Liver (tissue), 3 donors: Measurements from ENCODE around the gene HOMER3.

Experiments
- EGR1 ChIP-seq, 2 donors: IDR thresholded peaks; 2 replicates each; pipeline ENCODE4 v1.6.1; 2016 to 2018; ENCODE audit warnings: antibody characterized with exemption in 2 of 2, low read depth in 2 of 2
- FOXA1 ChIP-seq: IDR thresholded peaks from 2 replicates; pipeline ENCODE4 v1.6.1; 2016; ENCODE audit warnings: antibody characterized with exemption
- FOXA2 ChIP-seq: IDR thresholded peaks from 2 replicates; pipeline ENCODE4 v1.6.1; 2016; ENCODE audit warnings: antibody characterized with exemption
- HNF4G ChIP-seq: IDR thresholded peaks from 2 replicates; pipeline ENCODE4 v1.6.1; 2016; ENCODE audit warnings: antibody characterized with exemption
- JUND ChIP-seq, 2 donors: IDR thresholded peaks; 2 replicates each; pipeline ENCODE4 v1.6.1; 2016; ENCODE audit warnings: antibody characterized with exemption in 2 of 2
- MAX ChIP-seq: IDR thresholded peaks from 2 replicates; pipeline ENCODE4 v1.6.1; 2016; ENCODE audit warnings: antibody characterized with exemption
- RAD21 ChIP-seq, 2 donors: IDR thresholded peaks; 2 replicates each; pipeline ENCODE4 v1.6.1; 2016; ENCODE audit warnings: antibody characterized with exemption in 2 of 2, mild to moderate bottlenecking in 2 of 2
- TF ChIP-seq, protein P1 (sequence below): IDR thresholded peaks from 2 replicates; pipeline ENCODE4 v1.6.1; 2016; ENCODE audit warnings: antibody characterized with exemption, mild to moderate bottlenecking
- TF ChIP-seq, protein P2 (sequence below): fragments of 150-350 bp; IDR thresholded peaks from 2 replicates; pipeline ENCODE4 v1.5.1; 2017; ENCODE audit warnings: improper control_type of control experiment, low read depth, low read length; ENCODE audit not compliant: missing input control
- TF ChIP-seq, protein P3 (sequence below): IDR thresholded peaks from 2 replicates; pipeline ENCODE4 v1.6.1; 2016; ENCODE audit warnings: antibody characterized with exemption
- donor health status: healthy.
- donor health status: healthy.

- TF ChIP-seq, protein P1, sequence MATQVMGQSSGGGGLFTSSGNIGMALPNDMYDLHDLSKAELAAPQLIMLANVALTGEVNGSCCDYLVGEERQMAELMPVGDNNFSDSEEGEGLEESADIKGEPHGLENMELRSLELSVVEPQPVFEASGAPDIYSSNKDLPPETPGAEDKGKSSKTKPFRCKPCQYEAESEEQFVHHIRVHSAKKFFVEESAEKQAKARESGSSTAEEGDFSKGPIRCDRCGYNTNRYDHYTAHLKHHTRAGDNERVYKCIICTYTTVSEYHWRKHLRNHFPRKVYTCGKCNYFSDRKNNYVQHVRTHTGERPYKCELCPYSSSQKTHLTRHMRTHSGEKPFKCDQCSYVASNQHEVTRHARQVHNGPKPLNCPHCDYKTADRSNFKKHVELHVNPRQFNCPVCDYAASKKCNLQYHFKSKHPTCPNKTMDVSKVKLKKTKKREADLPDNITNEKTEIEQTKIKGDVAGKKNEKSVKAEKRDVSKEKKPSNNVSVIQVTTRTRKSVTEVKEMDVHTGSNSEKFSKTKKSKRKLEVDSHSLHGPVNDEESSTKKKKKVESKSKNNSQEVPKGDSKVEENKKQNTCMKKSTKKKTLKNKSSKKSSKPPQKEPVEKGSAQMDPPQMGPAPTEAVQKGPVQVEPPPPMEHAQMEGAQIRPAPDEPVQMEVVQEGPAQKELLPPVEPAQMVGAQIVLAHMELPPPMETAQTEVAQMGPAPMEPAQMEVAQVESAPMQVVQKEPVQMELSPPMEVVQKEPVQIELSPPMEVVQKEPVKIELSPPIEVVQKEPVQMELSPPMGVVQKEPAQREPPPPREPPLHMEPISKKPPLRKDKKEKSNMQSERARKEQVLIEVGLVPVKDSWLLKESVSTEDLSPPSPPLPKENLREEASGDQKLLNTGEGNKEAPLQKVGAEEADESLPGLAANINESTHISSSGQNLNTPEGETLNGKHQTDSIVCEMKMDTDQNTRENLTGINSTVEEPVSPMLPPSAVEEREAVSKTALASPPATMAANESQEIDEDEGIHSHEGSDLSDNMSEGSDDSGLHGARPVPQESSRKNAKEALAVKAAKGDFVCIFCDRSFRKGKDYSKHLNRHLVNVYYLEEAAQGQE = no peak
- TF ChIP-seq, protein P2, sequence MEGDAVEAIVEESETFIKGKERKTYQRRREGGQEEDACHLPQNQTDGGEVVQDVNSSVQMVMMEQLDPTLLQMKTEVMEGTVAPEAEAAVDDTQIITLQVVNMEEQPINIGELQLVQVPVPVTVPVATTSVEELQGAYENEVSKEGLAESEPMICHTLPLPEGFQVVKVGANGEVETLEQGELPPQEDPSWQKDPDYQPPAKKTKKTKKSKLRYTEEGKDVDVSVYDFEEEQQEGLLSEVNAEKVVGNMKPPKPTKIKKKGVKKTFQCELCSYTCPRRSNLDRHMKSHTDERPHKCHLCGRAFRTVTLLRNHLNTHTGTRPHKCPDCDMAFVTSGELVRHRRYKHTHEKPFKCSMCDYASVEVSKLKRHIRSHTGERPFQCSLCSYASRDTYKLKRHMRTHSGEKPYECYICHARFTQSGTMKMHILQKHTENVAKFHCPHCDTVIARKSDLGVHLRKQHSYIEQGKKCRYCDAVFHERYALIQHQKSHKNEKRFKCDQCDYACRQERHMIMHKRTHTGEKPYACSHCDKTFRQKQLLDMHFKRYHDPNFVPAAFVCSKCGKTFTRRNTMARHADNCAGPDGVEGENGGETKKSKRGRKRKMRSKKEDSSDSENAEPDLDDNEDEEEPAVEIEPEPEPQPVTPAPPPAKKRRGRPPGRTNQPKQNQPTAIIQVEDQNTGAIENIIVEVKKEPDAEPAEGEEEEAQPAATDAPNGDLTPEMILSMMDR = no peak
- no peak for TF ChIP-seq EGR1 (IDR thresholded peaks at IDR 0.05; ENCODE audit: low read depth in 2 of 2)
- no peak for TF ChIP-seq FOXA2
- TF ChIP-seq FOXA1 = no peak
- TF ChIP-seq HNF4G = no peak
- no peak for TF ChIP-seq JUND (IDR thresholded peaks at IDR 0.05)
- TF ChIP-seq, protein P3, sequence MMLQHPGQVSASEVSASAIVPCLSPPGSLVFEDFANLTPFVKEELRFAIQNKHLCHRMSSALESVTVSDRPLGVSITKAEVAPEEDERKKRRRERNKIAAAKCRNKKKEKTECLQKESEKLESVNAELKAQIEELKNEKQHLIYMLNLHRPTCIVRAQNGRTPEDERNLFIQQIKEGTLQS = no peak
- no peak for TF ChIP-seq MAX
- TF ChIP-seq RAD21 (IDR thresholded peaks at IDR 0.05) = no peak
Measured at GRCh38 chr19:18900700-18901481, 40.1 kb downstream of the HOMER3 start.
